Body of pancreas (tissue), 4 donors: ENCODE measurements around the gene ST6GALNAC3.

Experiments
- CTCF ChIP-seq, 7 experiments: fragments of 450-650 bp in 4 of 7; fragments of 200-600 bp in 3 of 7; sonication (generic) in 3 of 7; IDR thresholded peaks; one replicate each; pipeline ENCODE4 v1.5.1; 2016 to 2019; ENCODE audit warnings: antibody characterized with exemption in 7 of 7
- POLR2A ChIP-seq, 3 donors: fragments of 450-650 bp; IDR thresholded peaks; one replicate each; pipeline ENCODE4 v1.6.1; 2016; ENCODE audit warnings: antibody characterized with exemption in 3 of 3, mild to moderate bottlenecking in 2 of 3

- TF ChIP-seq CTCF (IDR thresholded peaks at IDR 0.05) (no peak), POLR2A (IDR thresholded peaks at IDR 0.05) (no peak)
Observed at GRCh38 chr1:76595024-76595423, 520.5 kb downstream of the ST6GALNAC3 start.
